HepG2 (cell line): ENCODE measurements around the gene KCTD1. TPM values are rescaled to one million over a fixed set of nuclear protein-coding genes. Genes with fewer than 3 reads are reported as not detected.

ENCODE experiments used
- ATAC-seq: fragments of 200-7000 bp; cut with Tn5 transposase; 3 replicates; pipeline ENCODE4 v1.9.1; 2020; ENCODE audit warnings: mild to moderate bottlenecking, moderate library complexity
- BruUV-seq: library from RNA; stranded (reverse); fragments of 400-500 nt; replicated peaks from 2 replicates; lab custom pipeline; 2021; lab: Mats Ljungman, UMichigan
- CTCF ChIA-PET: fragments of 300-600 bp; formaldehyde crosslinking; extraction: SDS; loops from one replicate; lab custom pipeline; 2021; ENCODE audit warnings: low total read pairs, inconsistent platforms, low intra/inter-chr PET ratio; lab: Yijun Ruan, JAX
- POLR2A ChIA-PET: fragments of 350-600 bp; sonication (Branson Sonifier 250); formaldehyde crosslinking; loops from one replicate; lab custom pipeline; 2020; ENCODE audit warnings: antibody characterized with exemption, inconsistent platforms; lab: Yijun Ruan, JAX
- DNase-seq: peaks from one replicate; pipeline ENCODE4 v3.0.0-alpha.2; 2015; ENCODE audit warnings: low spot score
- FAIRE-seq: peaks from 3 replicates; lab custom pipeline; 2011; peaks lifted over from hg19 to GRCh38; lab: Jason Lieb, UNC
- H2AFZ ChIP-seq: one replicate; pipeline ENCODE4 v1.6.1; 2011; ENCODE audit warnings: low read length, inconsistent platforms
- H3K27ac ChIP-seq: fragments of 300-600 bp; 3 replicates; pipeline ENCODE4 v1.8.0; 2011; ENCODE audit warnings: mixed run types, mild to moderate bottlenecking, mixed read lengths, low read length, inconsistent platforms; ENCODE audit not compliant: insufficient read depth; ENCODE audit errors: extremely low read length
- H3K27me3 ChIP-seq, 2 experiments: fragments of 200-600 bp in 1 of 2; 2 replicates in 1 of 2; 3 replicates in 1 of 2; pipeline versions ENCODE4 v1.6.0 to v1.8.0; 2011; ENCODE audit warnings: low read length in 2 of 2, mild to moderate bottlenecking in 2 of 2, moderate library complexity in 2 of 2, inconsistent platforms in 1 of 2; ENCODE audit not compliant: insufficient read depth in 2 of 2, control insufficient read depth in 1 of 2
- H3K36me3 ChIP-seq, 2 experiments: fragments of 200-600 bp in 1 of 2; replicated peaks in 1 of 2; 2 replicates in 1 of 2; 3 replicates in 1 of 2; pipeline versions ENCODE4 v1.5.1 to v1.8.0; 2011; ENCODE audit warnings: low read length in 2 of 2, inconsistent platforms in 1 of 2; ENCODE audit not compliant: insufficient read depth in 2 of 2, control insufficient read depth in 1 of 2
- H3K4me1 ChIP-seq: 2 replicates; pipeline ENCODE4 v1.5.1; 2012; ENCODE audit warnings: low read length, inconsistent platforms; ENCODE audit not compliant: insufficient read depth
- H3K4me2 ChIP-seq: 2 replicates; pipeline ENCODE4 v1.6.0; 2011; ENCODE audit warnings: low read depth, low read length, inconsistent platforms
- H3K4me3 ChIP-seq, 3 experiments: fragments of 200-600 bp in 1 of 3; sonication (generic), shearing (Covaris generic) in 1 of 3; replicated peaks in 1 of 3; 2 replicates each; pipeline ENCODE4 v1.5.1; 2011 to 2016; ENCODE audit warnings: low read length in 3 of 3, inconsistent platforms in 2 of 3, low read depth in 2 of 3, mild to moderate bottlenecking in 2 of 3, control low read depth in 1 of 3, mixed read lengths in 1 of 3; ENCODE audit not compliant: insufficient read depth in 1 of 3
- H3K79me2 ChIP-seq: one replicate; pipeline ENCODE4 v1.6.1; 2011; ENCODE audit warnings: low read length, inconsistent platforms; ENCODE audit not compliant: insufficient read depth
- H3K9ac ChIP-seq: 2 replicates; pipeline ENCODE4 v1.6.0; 2011; ENCODE audit warnings: mild to moderate bottlenecking, low read depth, low read length, inconsistent platforms; ENCODE audit not compliant: insufficient read depth
- H3K9me3 ChIP-seq: 2 replicates; pipeline ENCODE4 v1.5.1; 2012; ENCODE audit warnings: mild to moderate bottlenecking, low read length
- H4K20me1 ChIP-seq: 2 replicates; pipeline ENCODE4 v1.6.0; 2011; ENCODE audit warnings: inconsistent platforms, mild to moderate bottlenecking, low read length, moderate library complexity; ENCODE audit not compliant: insufficient read depth
- ATAD3A ChIP-seq: sonication (generic); formaldehyde crosslinking; IDR thresholded peaks from 2 replicates; pipeline ENCODE4 v1.4.0; 2020; ENCODE audit warnings: missing genetic modification reagents
- ATF1 ChIP-seq: IDR thresholded peaks from 2 replicates; pipeline ENCODE4 v1.6.1; 2016; ENCODE audit warnings: mild to moderate bottlenecking, control low read depth
- CEBPB ChIP-seq: IDR thresholded peaks from 2 replicates; pipeline ENCODE4 v1.6.1; 2011; ENCODE audit warnings: low read depth, low read length, improper control_type of control experiment, borderline replicate concordance
- CENPX ChIP-seq: sonication (generic); formaldehyde crosslinking; IDR thresholded peaks from 2 replicates; pipeline ENCODE4 v1.9.0; 2021; ENCODE audit warnings: mild to moderate bottlenecking, missing genetic modification reagents, moderate library complexity
- FOXA1 ChIP-seq, 2 experiments: fragments of 450-650 bp in 1 of 2; sonication (generic) in 1 of 2; formaldehyde crosslinking in 1 of 2; IDR thresholded peaks; 2 replicates each; pipeline versions ENCODE4 v1.4.0 to v1.6.1; 2016 to 2020; ENCODE audit warnings: missing genetic modification reagents in 1 of 2
- JDP2 ChIP-seq: sonication (generic); formaldehyde crosslinking; IDR thresholded peaks from 2 replicates; pipeline ENCODE4 v1.8.1; 2022; ENCODE audit warnings: missing genetic modification reagents, borderline replicate concordance
- SOX6 ChIP-seq, 2 experiments: fragments of 450-650 bp in 1 of 2; sonication (generic) in 1 of 2; formaldehyde crosslinking in 1 of 2; IDR thresholded peaks; 2 replicates each; pipeline versions ENCODE4 v1.4.0 to v1.6.1; 2017 to 2020; ENCODE audit warnings: antibody characterized with exemption in 1 of 2, mild to moderate bottlenecking in 1 of 2, missing genetic modification reagents in 1 of 2
- ZC3H13 ChIP-seq: sonication (generic); formaldehyde crosslinking; IDR thresholded peaks from 2 replicates; pipeline ENCODE4 v1.8.1; 2023; ENCODE audit warnings: mild to moderate bottlenecking, missing genetic modification reagents, moderate library complexity
- ZNF367 ChIP-seq: sonication (generic); formaldehyde crosslinking; IDR thresholded peaks from 2 replicates; pipeline ENCODE4 v1.4.0; 2020; ENCODE audit warnings: missing genetic modification reagents, borderline replicate concordance
- ZNF615 ChIP-seq: sonication (generic); formaldehyde crosslinking; IDR thresholded peaks from 2 replicates; pipeline ENCODE4 v1.5.0; 2020; ENCODE audit warnings: mild to moderate bottlenecking, missing genetic modification reagents, borderline replicate concordance
- ZNF850 ChIP-seq: sonication (generic); formaldehyde crosslinking; conservative IDR thresholded peaks from 2 replicates; pipeline ENCODE4 v1.9.0; 2021; ENCODE audit warnings: mild to moderate bottlenecking, missing genetic modification reagents
- ZZZ3 ChIP-seq: sonication (generic); formaldehyde crosslinking; IDR thresholded peaks from 2 replicates; pipeline ENCODE4 v1.4.0; 2020; ENCODE audit warnings: missing genetic modification reagents, mild to moderate bottlenecking, borderline replicate concordance
- WGBS: methylation state at CpG from one replicate; pipeline ENCODE4 v1.1.6; 2017; ENCODE audit warnings: low lambda C conversion rate; 5-methylcytosine and 5-hydroxymethylcytosine counted together
- in situ Hi-C: cut with HindIII; loops from 2 replicates; pipeline ENCODE4 v1.10.0; 2017; ENCODE audit warnings: low pct_unique_long_range_greater_than_20kb; ENCODE audit not compliant: extremely low pct_ligation_motif_present
- intact Hi-C: fragments of 100-400 bp; cut with micrococcal nuclease; formaldehyde crosslinking; loops from one replicate; pipeline ENCODE4 v1.10.0; 2022; ENCODE audit not compliant: unreplicated experiment
- polyA plus RNA-seq, 8 experiments: library from polyadenylated mRNA; depleted of rRNA in 3 of 8; stranded (reverse) in 7 of 8; unstranded in 1 of 8; fragments of >200 nt; fragmentation: Illumina TruSeq in 4 of 8; extraction: Trizol in 4 of 8; gene quantifications; 2 replicates each; pipeline versions ENCODE4 v1.2.1 to v1.2.3, GENCODE V29; 2011 to 2016; ENCODE audit warnings: low read depth in 4 of 8, missing spikeins in 1 of 8, mixed read lengths in 1 of 8; ENCODE audit not compliant: insufficient read depth in 1 of 8
- total RNA-seq, 5 experiments: library from RNA; depleted of rRNA; stranded (reverse); fragments of >200 nt; fragmentation: Illumina TruSeq; extraction: Trizol; gene quantifications; 2 replicates each; pipeline ENCODE4 v1.2.3, GENCODE V29; 2016; ENCODE audit warnings: low read depth in 1 of 5
- TF ChIP-seq, protein P1 (sequence below): sonication (generic); formaldehyde crosslinking; IDR thresholded peaks from 2 replicates; pipeline ENCODE4 v1.4.0; 2020; ENCODE audit warnings: missing genetic modification reagents

The KCTD1 gene
- total and polyA plus RNA-seq, 2 of the 13 experiments (the other 11 are each of a cell fraction or from before 2014, with no cell fraction given), result 2.7 to 6.8 TPM

DNA sequence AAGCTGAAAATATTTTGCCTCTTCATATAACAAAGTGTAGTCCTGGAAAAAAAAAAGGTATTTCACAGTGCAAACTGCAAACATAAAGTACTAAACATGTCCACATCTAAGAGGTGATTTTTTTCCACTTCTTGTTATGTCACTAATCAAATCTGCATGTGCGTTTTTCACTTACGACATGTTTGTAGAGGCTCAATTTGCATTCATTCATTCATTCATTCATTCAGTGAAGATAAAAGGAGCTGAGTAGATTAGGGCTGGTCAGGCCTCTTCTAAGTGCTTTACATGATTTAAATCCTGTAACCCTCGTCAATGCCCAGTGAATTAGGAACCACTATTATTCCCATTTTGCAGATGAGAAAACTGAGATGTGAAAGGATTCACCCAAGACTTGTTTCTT lies 88.5 kb downstream of the KCTD1 start (continued):
- TF ChIP-seq JDP2 (CRISPR knock-in tag), result no peak

DNA sequence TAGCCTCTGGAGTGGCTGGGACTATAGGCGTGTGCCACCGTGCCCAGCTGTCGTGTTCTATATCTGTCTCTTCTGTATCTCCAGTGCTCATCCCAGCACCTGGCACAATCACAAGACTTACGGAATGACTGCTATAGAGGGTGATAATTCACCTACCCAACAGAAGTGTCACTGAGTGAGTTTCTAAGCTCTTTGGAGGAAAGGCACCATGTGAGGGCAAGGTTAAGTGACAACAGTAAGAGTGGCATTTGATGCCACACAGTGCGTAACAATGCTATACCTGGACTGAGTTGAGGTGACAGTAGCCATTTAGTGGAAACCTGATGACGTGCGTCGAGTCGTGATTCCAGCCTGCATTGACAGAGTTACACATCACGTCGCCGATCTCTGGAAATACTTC lies 89.0 kb downstream of the KCTD1 start:
- Histone ChIP-seq H3K79me2 (no peaks in the 10 kb centered on the region), H3K4me3 (no peak overlapping the region), H3K4me2 (no peak overlapping the region), H2AFZ (no peak overlapping the region), H3K27me3 (no peaks in the 10 kb centered on the region), H3K9ac (no peak overlapping the region), H3K4me1 (no peaks in the 10 kb centered on the region), H3K27ac (no peak overlapping the region), H4K20me1 (no peaks in the 10 kb centered on the region), H3K9me3 (no peaks in the 10 kb centered on the region), H3K36me3 (peaks cover 3 to 10% of the 10 kb centered on the region in 2 experiments; a peak in 3 of 5 replicates)
- WGBS, result 97% methylated on average over 12 of the region's 12 CpGs
- TF ChIP-seq, protein P1, sequence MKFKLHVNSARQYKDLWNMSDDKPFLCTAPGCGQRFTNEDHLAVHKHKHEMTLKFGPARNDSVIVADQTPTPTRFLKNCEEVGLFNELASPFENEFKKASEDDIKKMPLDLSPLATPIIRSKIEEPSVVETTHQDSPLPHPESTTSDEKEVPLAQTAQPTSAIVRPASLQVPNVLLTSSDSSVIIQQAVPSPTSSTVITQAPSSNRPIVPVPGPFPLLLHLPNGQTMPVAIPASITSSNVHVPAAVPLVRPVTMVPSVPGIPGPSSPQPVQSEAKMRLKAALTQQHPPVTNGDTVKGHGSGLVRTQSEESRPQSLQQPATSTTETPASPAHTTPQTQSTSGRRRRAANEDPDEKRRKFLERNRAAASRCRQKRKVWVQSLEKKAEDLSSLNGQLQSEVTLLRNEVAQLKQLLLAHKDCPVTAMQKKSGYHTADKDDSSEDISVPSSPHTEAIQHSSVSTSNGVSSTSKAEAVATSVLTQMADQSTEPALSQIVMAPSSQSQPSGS (CRISPR knock-in tag), result no peak
- TF ChIP-seq ZNF850 (no peak), ZNF615 (CRISPR knock-in tag) (no peak), FOXA1 (IDR thresholded peaks at IDR 0.05) (no peak), FOXA1 (CRISPR knock-in tag; IDR thresholded peaks at IDR 0.05) (no peak), ATF1 (CRISPR knock-in tag) (no peak), CEBPB (no peak), ZC3H13 (CRISPR knock-in tag) (no peak), CENPX (CRISPR knock-in tag) (no peak), ZZZ3 (CRISPR knock-in tag) (no peak), ZNF367 (no peak), SOX6 (IDR thresholded peaks at IDR 0.05) (no peak), SOX6 (CRISPR knock-in tag; IDR thresholded peaks at IDR 0.05) (no peak), ATAD3A (CRISPR knock-in tag) (no peak)
- FAIRE-seq (no peak), ATAC-seq (no peak), DNase-seq (no peak)
- ChIA-PET CTCF (no interaction called here), POLR2A (no interaction called here)
- intact Hi-C loops (no loop called here), in situ Hi-C loops (no loop called here)
- no TSS peak for BruUV-seq
